ENCODE data around the gene GNB1L. TPM values are rescaled to one million over a fixed set of nuclear protein-coding genes. Genes with fewer than 3 reads are reported as not detected.

Gene GNB1L
- polyA plus RNA-seq, 4 donors: 3.0 to 6.1 (median 3.6) TPM

DNA sequence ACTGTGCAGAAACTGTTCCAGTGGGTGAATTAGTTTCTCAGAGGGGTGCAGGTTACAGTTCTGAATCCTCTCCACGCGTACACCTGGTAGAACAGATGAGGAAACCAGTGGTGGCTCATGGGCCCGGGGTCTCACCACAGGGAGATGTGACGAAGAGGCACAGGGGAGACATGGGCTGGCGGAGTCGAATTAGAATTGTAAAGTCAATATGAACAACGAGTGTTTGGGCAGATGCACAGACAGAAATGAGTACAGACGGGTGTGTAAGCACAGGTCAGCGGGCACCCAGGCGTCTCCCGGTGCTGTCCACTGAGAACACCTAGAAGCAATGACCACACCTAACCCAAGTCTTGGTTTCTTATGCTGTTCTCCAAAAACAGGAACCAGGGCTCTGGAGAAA, 41.8 kb downstream of the GNB1L start:
- no peak for DNase-seq (ENCODE audit: low read depth in 4 of 4, low spot score in 3 of 4)

DNA sequence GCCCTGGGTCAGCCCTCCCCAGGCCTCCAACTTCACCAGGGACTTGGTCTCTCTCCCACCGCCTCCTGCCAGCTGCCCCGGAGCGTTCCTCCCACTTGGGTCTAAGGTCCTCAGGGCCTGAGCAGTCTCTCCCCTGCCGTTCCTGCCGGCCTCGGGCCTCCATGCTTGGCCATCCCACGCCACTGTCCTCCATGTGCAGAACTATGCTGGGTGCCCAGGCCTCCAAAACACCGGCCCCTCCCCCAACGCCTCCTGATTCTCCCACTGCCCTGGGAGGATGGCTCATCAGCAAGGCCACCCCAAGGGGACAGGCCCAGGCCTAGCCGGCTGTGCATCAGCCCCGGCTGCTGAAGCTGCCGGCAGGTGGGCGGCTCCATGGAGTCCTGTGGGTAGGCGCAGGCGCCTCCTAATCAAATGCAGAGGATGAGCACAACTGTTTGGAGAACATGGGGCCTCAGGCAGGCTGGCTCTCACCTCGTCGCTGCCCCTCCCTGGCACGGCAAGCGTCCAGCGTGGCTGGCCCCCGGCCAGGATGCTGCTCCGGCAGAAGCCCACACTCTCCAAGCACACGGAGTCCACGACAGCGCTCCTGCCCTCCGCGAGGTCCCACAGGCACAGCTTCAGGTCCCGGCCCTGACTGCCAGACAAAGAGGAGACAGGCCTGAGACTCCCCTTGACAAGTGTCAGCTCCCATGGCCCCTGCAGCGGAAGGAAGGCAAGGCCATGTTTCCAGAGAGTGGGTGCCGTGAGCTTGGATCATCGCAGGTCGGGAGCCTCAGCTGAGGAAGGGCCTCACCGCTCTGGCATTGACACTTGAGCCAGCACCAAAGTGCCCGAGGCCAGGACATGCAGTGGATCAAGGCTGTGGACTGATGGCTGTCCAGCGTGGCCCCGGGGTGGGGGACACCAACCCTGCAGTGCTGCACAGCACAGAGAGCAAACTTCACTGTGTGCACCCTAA, 42.6 kb downstream of the GNB1L start:
- DNase-seq (ENCODE audit: low read depth in 4 of 4, low spot score in 3 of 4): no peak

DNA sequence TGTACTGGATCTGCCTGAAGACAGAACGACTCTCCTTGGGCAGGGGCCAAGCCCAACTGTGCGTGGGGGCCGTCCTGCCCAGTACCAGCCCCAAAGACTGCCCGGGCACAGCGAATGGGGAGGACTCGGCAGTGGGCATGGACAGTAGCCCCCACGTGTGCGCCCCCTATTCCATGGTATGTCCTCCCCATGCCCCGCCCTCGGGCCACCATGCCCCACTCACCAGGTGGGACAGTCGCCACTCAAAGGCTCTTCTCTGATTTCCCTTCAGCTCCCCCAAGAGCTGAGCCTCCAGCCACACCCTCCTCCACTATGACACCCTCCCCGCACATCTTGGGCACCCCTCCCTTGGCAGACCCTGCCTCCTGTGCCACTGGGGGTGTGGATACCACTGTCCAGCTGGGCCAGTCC, 43.5 kb downstream of the GNB1L start:
- DNase-seq (ENCODE audit: low read depth in 4 of 4, low spot score in 3 of 4): no peak

DNA sequence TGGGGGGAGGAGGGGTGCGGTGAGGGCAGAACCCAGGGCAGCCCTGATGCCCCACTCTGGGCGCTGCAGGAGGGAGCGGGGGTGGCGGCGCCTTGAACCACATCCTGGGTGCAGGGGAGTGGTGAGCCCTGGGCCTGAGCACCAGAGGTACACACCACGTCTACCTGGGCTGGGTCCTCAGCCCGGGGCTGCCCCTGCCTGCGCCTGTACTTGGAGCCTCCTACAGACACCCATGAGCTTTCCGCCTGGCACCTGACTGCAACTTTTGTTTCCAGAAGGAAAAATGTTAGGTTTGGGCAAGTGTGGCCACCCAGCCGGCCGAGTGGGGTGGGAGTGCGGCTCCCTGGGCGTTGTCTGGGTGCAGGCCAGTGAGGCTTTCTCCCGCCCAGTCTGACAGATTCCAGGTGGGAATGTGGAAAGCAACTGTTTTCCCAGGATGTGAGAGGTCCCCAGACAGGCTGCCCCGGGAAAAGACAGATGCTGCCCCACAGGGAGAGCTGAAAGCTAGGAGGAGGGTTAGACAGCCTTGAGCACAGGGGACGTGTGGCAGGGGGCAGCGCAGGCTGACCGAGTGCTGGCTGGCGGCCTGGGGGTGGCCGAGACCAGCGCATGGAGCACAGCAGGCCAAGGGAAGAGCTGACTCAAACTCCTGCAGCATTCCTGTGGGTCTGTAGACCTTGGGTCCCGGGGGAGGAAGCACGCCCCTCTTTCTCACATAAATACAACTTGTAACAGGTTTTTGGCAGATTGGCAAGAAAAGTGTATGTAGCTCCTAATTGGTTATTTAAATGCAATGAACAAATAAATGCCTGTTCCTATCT, 44.1 kb downstream of the GNB1L start:
- DNase-seq (ENCODE audit: low read depth in 4 of 4, low spot score in 3 of 4): no peak

DNA sequence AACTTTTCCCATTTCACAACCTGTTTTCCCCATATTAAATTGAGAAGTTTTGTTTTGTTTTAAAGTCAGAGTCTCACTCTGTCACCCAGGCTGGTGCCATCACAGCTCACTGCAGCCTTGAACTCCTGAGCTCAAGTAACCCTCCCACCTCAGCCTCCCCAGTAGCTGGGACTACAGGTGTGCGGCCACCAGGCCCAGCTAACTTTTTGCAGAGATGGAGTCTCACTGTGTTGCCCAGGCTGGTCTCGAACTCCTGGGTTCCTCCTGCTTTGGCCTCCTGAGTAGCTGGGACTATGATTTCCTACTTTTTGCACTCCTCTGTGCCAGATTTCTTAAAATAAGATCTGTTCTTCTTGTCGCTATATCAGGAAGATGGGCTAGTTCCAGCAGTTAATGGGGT, 44.9 kb downstream of the GNB1L start:
- no peak for DNase-seq (ENCODE audit: low read depth in 4 of 4, low spot score in 3 of 4)

DNA sequence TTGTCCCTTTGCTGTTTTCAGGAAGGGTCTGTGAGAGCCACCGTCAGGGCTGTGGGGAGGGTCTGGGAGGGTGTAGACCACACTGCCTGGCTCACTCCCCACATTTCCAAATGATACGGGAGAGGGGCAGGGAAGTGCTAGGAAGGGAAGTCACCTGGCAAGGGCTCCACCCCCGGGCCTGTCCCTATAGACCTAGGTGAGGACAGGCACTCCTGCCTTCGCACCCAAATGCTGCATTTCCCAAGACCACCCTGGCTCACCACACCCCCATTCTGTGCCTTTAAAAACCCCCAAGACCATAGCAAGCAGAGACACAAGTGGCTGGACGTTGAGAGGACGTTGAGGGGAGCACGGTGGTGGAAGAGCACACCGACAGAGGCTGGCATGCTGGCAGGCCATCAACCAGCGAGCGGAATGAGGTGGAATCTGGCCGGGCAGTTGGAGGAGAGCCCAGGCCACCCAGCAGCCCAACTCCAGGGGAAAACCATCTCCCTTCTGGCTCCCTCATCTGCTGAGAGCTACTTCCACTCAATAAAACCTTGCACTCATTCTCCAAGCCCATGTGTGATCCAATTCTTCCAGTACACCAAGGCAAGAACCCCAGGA, 45.7 kb downstream of the GNB1L start:
- DNase-seq (ENCODE audit: low read depth in 4 of 4, low spot score in 3 of 4): no peak

DNA sequence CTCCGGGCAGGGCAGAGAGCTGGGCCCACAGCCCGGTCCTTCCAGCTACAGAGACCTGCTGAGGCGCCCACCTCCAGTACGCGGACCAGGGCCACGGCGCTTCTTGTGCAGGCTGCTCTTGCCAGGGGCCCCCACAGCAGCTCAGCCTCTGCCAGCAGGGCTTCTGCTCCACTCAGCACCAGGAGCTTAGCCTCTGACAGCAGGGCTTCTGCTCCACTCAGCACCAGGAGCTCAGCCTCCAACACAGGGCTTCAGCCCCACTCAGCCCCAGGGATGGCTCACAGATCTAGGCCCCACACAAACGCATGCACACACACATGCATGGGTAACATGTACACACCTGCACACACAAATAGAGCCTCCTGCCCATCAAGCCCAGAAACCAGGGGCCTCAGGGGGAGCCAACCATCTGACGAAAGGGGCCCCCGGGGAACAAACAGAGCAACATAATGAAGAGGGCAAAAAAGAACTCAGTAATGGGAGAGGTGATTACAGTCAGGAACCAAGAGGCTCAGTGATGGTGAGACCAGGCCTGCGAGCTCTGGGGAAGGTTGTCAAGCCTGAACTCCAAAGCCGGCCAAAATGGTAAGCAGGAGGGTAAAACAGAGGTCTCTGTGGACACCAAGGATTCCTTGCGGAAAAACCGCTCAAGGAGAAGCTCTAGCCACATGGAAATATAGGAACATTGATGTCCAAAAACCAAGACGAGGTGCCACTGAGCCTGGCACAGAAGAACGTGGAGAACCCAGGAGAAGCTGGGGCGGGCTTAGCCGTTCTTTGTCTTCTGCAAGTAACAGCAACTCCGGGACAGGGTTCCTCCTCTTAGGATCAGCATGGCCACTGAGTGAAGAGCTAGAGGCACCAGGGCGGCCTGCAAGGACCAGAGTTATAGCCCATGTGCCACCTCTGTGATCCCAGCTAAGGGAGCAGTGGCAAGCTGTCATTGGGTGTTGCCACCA, 46.5 kb downstream of the GNB1L start:
- DNase-seq (ENCODE audit: low read depth in 4 of 4, low spot score in 3 of 4): no peak

DNA sequence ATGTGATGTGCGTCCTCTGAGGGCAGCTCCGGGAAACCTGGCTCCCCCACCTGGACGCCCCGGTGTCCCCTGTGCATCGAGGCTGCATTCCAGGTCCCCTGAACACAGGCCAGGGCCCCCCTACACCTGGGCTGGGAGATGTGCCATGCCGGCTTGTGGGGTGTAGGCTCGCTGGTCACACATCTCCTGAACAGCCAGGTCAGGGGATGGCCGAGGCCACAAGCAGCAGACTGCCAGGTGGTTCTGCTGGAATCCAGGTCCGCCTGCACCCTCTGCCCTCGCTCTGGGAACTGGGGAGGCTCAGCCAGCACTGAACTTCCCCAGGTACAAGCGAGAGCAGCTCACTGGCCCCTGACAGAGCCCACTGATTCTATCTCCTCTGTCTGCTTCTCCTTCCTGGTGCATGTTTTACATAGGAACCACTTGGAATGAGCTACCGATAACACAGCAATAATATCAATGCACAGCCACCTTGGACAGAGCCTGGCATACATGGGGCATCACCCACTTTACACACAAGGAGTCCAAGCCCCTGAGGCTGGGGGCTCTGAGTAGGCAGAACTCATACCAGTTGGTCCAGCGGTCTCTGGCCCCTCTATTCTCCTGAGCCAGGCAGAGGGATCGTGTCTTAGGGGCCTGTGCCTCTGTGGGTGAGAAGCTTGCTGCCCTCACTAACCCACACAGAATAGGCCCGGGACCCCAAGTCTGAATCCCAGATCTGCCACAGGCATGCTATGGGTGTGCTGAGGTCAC, 47.3 kb downstream of the GNB1L start:
- no peak for DNase-seq (ENCODE audit: low read depth in 4 of 4, low spot score in 3 of 4)

DNA sequence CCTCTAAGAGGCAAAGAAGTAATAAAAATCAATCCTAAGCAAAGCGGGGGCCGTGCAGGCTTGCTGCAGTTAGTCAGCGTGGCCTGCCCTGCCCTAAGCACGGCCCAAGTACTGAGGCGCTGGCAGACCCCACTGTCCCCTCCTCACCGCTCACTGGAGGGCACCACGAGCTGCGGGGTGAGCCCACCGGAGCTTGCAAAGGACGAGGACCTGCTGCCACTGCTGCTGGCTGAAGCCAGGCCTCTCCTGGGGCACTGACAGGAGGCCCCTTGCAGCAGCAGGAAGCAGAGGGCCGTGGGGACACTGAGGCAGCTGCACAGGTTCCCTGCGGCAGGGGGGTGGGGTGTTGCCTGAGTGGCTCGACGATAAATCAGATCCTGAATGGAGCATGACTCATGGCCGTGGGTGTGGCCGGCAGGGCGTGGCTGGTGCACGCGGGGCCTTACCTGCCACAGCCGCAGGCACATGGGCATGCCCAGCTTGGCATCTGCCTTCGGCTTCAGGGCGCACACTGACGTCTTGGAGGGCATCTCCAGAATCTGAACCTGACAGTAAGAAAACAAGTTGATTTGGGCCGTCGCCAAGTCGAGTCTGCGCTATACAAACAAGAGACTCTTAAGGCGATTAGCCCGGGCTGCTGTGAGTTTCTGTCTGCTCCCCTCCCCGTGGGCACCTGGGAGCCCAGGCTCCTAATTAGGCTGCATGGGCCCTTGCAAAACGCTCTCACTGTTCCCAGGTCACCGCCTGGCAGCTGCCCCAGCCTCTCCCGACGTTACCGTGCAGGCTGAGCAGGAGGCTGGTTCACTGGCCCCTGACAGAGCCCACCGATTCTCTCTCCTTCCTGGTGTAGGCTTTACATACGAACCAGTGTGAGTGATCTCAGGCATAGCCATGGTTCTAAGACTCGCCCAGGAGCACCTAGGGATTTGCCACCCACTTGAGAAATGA, 48.2 kb downstream of the GNB1L start:
- no peak for DNase-seq (ENCODE audit: low read depth in 4 of 4, low spot score in 3 of 4)

DNA sequence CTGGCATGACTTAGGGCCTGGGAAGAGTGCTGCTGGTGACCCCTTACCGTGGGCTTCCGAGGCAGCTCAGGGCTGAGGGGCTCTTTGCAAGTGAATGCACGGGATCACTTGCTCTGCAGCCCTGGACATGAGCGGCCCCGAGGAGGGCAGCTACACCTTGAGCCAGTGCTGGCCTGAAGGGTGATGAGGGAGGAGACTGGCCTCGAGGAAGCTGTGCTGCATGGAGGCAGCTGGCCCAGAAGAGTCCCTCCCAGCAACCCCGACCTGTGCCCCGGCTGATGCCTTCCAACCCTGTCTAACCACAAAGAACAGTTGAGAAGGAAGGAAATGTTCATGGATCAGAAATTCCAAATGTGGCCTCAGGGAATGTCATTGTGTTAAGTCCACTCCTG, 48.9 kb downstream of the GNB1L start:
- DNase-seq (ENCODE audit: low read depth in 4 of 4, low spot score in 3 of 4): no peak

DNA sequence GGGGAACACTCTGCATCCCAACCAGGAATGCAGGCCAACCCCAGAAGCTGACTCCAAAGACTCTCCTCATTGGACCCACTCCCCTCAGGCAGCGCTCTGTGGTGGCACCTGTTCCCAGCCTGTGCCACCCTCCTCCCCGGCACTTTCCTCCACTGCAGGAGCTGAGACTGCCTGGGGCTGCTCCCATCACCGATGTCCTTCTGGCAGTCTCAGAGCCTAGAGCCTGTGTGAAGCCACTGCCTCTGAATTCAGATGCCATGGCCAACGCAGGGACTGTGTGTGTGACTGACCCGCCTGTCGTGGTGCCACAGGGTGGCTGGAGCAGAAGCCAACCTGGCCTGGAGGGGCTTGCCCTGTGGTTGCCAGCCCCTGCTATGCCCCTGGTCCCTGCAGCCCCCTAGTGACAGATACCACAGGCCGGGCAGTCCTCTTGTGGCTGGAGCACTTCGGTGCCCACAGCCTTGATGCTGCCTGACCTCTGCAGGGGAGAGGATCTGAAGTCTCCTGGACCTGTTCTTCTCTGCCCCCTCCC, 50.9 kb downstream of the GNB1L start:
- no peak for DNase-seq (ENCODE audit: low read depth in 4 of 4, low spot score in 3 of 4)

DNA sequence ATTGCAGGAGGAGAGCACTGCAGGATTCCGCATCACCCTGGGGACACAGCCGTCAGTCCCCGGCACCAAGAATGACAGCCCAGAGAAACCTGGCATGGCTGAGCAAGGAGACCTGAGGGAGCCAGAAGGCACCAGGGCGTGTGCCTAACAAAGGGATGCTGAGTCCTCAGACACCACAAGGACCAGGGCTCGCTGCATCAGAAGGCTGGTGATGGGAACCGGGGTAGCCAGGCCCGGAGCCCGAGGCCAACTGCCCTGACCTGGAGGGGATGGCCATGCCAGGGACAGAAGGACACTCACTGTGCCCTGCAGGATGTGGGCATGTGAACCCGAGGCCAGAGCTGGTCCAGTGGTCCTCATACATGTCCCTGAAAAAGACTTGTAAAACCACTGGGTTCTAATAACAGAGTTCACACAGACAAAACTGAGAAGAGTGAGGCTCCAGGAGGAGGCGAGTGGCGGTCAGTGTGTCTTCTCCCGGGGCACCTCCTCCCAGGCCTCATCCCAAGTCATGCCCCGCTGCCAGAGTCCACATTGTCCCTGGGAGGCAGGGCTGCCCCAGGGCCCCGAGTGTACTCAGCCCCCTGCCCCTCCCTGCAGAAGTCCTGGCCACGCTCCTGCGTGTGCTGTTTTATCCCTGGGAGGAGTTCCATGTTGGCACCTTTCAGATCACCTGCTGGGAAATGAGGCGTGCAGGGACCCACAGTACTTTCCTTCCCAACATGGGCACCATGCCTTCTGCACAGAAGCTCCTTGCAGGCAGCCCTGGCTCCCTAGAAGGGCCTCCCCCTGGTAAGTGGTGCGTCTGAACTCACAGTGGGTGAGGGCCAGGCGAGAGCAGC, 51.6 kb downstream of the GNB1L start:
- DNase-seq (ENCODE audit: low read depth in 4 of 4, low spot score in 3 of 4): no peak

DNA sequence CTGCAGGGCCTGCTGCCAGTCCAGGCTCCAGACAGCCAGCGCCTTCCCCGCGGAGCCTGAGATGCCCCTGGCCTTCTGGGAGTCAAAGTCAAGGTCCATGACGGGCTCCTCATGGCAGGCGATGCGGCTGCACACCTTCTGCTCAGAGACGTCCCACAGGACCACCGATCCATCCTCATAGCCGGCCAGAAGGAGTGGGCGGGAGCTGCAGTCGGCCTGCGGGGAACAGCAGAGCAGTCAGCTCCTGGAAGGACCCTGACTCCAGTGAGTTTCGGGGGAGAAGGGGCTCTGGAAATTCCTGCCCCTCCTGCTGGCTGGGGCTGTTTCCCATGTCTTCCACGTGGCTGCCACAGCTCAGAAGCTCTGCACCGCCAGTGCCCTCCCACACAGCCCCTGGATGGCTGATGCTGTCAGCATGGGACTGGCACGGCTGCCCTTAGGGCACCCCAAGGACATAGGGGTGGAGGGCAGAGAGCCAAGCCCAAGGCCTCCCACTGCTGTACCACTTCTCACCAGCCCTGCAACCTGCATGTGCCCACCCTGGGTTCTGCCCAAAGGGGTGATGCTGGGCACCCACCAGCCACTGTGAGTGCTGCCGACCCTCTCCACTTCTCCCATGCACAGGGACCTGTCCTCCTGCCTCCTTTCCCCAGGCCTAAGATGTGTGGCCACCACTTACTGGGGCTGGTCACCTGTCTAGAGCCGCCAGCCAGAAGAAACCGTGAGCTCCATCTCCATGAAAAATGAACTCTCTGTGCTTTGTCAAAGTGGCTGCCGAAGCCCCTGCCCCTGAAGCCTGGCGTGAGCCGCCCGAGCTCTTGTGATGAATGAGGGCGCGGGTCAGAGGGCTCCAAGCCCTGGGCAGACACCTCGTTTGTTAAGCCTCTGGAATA, 52.4 kb downstream of the GNB1L start:
- no peak for DNase-seq (ENCODE audit: low read depth in 4 of 4, low spot score in 3 of 4)

DNA sequence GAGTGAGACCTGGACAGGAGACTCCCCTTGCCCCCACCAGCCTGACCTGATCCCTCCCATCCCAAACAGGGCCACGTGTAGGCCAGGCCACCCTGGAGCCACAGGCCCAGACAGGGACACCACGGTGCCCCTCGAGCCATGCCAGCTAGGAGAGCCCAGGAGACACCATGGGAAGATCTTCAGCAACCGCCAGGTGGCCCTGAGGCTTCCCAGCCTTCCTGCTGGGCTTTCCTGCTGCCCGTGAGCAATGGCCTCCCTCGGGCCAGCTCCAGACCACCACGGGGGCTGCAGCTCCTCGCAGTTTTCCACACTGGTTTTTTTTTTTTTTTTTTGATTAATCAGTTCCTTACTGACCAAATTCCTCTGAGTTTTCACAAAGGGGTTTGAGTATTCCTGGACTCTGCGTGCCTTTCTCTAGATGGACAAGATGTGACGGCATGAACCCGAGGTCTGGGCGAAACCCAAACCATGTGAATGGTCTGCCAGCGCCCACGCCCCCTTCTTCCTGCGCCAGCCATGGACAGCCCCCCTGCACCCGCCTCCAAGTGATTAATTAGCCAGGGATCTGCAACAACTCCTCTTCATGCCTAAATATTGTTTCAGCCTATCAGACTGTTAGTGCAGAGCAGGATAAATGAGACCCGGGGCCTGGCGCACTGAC, 53.2 kb downstream of the GNB1L start:
- DNase-seq (ENCODE audit: low read depth in 4 of 4, low spot score in 3 of 4): no peak

DNA sequence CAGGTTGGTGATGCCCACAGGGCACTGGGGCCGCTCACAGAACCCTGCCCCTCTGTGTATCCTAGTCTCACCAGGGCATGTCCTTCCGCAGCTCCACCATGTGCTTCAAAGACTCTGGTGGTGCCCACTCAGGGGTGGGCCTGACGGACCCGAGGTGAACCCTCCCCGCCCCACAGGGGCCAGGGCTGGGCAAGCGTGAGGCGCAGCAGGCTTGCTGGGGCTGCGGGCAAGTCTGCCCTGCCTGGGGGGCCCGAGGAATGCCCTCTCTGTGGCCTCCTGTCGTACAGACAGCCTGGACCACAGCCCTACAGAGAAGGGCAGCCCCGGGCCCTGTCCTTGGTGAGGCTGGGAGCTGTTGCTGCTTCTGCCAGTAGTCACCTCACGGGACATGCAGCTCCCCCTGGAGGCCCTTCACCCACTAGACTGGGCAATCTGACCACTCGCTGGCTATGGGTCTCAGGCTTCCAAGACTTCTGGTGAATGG, 53.9 kb downstream of the GNB1L start:
- DNase-seq (ENCODE audit: low read depth in 4 of 4, low spot score in 3 of 4): no peak
